Measurements from ENCODE around the gene SNX11.
"Not testable (repeated sequence)": the region's sequence is repeated elsewhere in the genome, so short reads cannot be mapped to it uniquely, and the experiment has no call there.

SNX11 gene

DNA sequence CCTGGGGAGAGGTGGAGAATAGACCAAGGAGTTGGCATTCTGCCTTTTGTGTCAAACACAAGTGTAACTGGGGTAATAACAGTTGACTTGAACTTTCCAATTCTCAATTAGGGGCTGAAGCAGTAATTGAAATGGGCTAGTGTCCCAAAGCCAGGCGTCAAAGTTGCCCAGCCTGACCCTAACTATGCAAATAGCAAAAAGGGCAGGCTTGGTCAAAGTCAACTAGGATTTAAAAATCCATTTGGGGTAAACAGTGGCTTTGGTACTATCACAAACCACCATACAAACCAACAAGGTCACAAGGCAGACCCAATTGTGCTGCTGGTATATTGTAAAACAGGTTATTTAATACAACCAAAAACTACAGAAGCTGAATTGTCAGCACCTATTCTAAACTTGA, 41.4 kb upstream of the SNX11 start:
- TF ChIP-seq, protein P1, sequence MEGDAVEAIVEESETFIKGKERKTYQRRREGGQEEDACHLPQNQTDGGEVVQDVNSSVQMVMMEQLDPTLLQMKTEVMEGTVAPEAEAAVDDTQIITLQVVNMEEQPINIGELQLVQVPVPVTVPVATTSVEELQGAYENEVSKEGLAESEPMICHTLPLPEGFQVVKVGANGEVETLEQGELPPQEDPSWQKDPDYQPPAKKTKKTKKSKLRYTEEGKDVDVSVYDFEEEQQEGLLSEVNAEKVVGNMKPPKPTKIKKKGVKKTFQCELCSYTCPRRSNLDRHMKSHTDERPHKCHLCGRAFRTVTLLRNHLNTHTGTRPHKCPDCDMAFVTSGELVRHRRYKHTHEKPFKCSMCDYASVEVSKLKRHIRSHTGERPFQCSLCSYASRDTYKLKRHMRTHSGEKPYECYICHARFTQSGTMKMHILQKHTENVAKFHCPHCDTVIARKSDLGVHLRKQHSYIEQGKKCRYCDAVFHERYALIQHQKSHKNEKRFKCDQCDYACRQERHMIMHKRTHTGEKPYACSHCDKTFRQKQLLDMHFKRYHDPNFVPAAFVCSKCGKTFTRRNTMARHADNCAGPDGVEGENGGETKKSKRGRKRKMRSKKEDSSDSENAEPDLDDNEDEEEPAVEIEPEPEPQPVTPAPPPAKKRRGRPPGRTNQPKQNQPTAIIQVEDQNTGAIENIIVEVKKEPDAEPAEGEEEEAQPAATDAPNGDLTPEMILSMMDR (conservative IDR thresholded peaks at IDR 0.05), result no peak
- TF ChIP-seq ZFX (IDR thresholded peaks at IDR 0.05), result no peak
- no peak overlapping the region for H3K27ac ChIP-seq

- no peak overlapping the region for H3K27ac ChIP-seq
- TF ChIP-seq, protein P1 (conservative IDR thresholded peaks at IDR 0.05), result no peak; the same call in 1 of the 2 replicates
- no peak for TF ChIP-seq ZFX (IDR thresholded peaks at IDR 0.05)
These were observed 40.9 kb upstream of the SNX11 start for GRCh38 chr17:48066656-48067055.

GRCh38 chr17:48067245-48067644, 40.3 kb upstream of the SNX11 start:
- H3K27ac ChIP-seq, result no peak overlapping the region
- TF ChIP-seq ZFX (IDR thresholded peaks at IDR 0.05), result no peak
- TF ChIP-seq, protein P1 (conservative IDR thresholded peaks at IDR 0.05), result no peak

- H3K27ac ChIP-seq, result not testable (repeated sequence)
These were observed 39.8 kb upstream of the SNX11 start for GRCh38 chr17:48067808-48068207.

- H3K27ac ChIP-seq, result no peak overlapping the region
- no peak for TF ChIP-seq ZFX (IDR thresholded peaks at IDR 0.05)
- TF ChIP-seq, protein P1 (conservative IDR thresholded peaks at IDR 0.05), result no peak; the same call in 1 of the 2 replicates
These were observed 39.0 kb upstream of the SNX11 start for GRCh38 chr17:48068491-48068961.

- TF ChIP-seq ZFX (IDR thresholded peaks at IDR 0.05), result no peak
- TF ChIP-seq, protein P1 (conservative IDR thresholded peaks at IDR 0.05), result no peak
- H3K27ac ChIP-seq, result no peak overlapping the region
These were observed 37.4 kb upstream of the SNX11 start for GRCh38 chr17:48070195-48070594.

DNA sequence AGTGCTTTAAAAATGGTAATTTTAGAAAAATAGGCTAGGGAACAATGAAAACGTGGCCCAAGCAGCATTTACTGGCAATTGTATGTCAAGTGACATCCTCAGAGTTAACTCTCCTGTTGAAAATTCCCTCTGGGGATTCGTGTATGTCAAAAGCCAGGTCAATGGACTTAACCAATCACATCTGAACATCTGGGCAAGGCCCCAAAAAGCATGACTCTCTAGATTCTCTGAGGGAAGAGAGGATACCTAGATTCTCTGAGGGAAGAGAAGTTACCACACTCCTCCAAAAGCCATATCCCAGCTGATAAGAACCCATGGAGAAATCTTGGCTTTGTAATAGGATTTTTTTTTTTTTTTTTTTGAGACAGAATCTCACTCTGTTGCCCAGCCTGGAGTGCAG, 35.9 kb upstream of the SNX11 start:
- H3K27ac ChIP-seq, result no peak overlapping the region
- no peak for TF ChIP-seq ZFX (IDR thresholded peaks at IDR 0.05)
- TF ChIP-seq, protein P1 (conservative IDR thresholded peaks at IDR 0.05), result no peak

- not testable (repeated sequence) for H3K27ac ChIP-seq
These were observed 34.8 kb upstream of the SNX11 start for GRCh38 chr17:48072811-48073210.

- H3K27ac ChIP-seq, result not testable (repeated sequence)
These were observed 33.9 kb upstream of the SNX11 start for GRCh38 chr17:48073566-48074094.

Measured in C4-2B (cell line).